ENCODE data around the gene DHX34. TPM values are rescaled to one million over a fixed set of nuclear protein-coding genes. Genes with fewer than 3 reads are reported as not detected.
"Not testable (repeated sequence)": the region's sequence is repeated elsewhere in the genome, so short reads cannot be mapped to it uniquely, and the experiment has no call there.

The DHX34 gene
- total and polyA plus RNA-seq, 11 donors: 3.7 to 13.3 (median 6.7) TPM

DNA sequence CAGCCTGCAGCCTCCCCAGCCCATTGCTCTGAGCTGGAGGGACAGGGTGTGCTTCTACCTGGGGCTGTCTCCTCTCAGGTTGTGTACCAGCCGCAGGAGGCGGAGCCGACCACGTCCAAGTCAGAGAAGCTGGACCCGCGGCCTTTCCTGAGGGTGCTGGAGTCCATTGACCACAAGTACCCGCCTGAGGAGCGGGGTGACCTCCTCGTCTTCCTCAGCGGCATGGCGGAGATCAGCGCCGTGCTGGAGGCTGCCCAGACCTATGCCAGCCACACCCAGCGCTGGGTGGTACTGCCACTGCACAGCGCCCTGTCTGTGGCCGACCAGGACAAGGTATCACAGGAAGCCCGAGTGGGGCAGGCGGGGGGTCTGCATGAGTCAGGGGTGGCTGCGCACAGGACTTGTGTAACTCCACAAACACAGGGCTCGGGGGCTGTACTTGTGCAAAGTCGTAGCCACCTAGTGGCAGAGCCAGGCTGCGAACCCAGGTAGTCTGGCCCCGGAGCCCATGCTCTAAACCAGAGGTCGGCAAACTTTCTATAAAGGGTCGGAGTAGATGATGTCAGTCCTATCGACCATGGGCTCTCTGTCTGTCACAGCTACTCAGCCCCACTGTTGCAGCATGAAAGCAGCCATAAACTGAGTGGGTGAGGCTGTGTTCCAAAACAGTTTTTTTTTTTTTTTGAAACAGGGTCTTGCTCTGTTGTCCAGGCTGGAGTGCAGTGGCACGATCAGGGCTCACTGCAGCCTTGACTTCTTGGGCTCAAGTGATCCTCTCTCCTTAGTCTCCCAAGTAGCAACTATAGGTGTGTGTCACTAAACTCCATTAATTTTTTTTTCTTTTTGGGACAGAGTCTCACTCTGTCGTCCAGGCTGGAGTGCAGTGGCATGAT lies 8.9 kb downstream of the DHX34 start:
- Histone ChIP-seq H3K36me3 (peaks cover 0 to 100% (median 98%) of the 10 kb centered on the region in 9 donors), H3K9me3 (peaks cover 0 to 7% (median 0%) of the 10 kb centered on the region in 12 donors), H3K27me3 (no peaks in the 10 kb centered on the region), H3K4me1 (peaks cover 0 to 7% (median 0%) of the 10 kb centered on the region in 12 donors), H3K27ac (no peak overlapping the region), H3K4me3 (no peak overlapping the region)
- TF ChIP-seq POLR2A (IDR thresholded peaks at IDR 0.05): no peak
- TF ChIP-seq, protein P1, sequence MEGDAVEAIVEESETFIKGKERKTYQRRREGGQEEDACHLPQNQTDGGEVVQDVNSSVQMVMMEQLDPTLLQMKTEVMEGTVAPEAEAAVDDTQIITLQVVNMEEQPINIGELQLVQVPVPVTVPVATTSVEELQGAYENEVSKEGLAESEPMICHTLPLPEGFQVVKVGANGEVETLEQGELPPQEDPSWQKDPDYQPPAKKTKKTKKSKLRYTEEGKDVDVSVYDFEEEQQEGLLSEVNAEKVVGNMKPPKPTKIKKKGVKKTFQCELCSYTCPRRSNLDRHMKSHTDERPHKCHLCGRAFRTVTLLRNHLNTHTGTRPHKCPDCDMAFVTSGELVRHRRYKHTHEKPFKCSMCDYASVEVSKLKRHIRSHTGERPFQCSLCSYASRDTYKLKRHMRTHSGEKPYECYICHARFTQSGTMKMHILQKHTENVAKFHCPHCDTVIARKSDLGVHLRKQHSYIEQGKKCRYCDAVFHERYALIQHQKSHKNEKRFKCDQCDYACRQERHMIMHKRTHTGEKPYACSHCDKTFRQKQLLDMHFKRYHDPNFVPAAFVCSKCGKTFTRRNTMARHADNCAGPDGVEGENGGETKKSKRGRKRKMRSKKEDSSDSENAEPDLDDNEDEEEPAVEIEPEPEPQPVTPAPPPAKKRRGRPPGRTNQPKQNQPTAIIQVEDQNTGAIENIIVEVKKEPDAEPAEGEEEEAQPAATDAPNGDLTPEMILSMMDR (IDR thresholded peaks at IDR 0.05): no peak
- ATAC-seq (peak in 1 of 4 donors; percentile 9), DNase-seq (no peak)
- intact Hi-C loops (cut with DNase I): no loop called here
- WGBS, 4 donors: 95 to 96% (median 96%) methylated on average over 23 to 28 of the region's 28 CpGs

DNA sequence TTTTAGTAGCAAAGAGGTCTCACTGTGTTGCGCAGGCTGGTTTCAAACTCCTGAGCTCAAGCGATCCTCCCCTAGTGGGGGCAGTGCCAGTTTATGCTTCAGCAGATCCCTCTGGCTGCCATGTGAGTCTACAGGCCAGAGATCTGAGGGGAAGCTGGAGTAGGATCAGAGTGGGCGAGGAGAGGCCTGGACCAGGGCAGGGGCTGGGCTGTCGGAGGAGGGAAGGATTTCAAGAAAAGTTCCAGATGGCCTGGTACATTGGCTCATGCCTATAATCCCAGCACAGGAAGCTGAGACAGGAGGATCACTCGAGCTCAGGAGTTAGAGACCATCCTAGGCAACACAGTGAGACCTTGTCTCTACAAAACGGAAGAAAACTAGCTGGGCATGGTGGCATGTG lies 9.8 kb downstream of the DHX34 start:
- 81 to 96% (median 92%) methylated on average over 6 of the region's 6 CpGs for WGBS, 4 donors
- peaks cover 0 to 7% (median 0%) of the 10 kb centered on the region in 12 donors for H3K9me3 ChIP-seq
- TF ChIP-seq POLR2A (IDR thresholded peaks at IDR 0.05): no peak
- TF ChIP-seq, protein P1 (IDR thresholded peaks at IDR 0.05): no peak
- H3K4me3 ChIP-seq: no peak overlapping the region
- ATAC-seq (no peak), DNase-seq (no peak)
- no peak overlapping the region for H3K27ac ChIP-seq
- no peaks in the 10 kb centered on the region for H3K27me3 ChIP-seq
- peaks cover 0 to 100% (median 99%) of the 10 kb centered on the region in 9 donors for H3K36me3 ChIP-seq
- peaks cover 0 to 4% (median 0%) of the 10 kb centered on the region in 12 donors for H3K4me1 ChIP-seq
- intact Hi-C loops (cut with DNase I): no loop called here

DNA sequence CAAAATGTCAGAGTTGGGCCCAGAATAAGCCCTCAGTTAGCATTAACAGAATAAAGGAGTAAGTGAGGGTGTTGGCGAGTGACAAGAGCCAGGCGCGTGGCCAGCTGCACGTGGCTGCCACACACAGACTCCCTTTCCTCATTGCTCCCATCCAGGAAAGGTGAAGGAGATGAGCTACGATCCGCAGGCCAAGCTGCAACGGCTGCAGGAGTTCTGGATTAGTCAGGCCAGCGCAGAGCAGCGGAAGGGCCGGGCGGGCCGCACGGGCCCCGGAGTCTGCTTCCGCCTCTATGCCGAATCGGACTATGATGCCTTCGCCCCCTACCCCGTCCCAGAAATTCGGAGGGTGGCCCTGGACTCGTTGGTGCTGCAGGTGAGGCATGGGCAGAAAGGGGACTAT lies 13.2 kb downstream of the DHX34 start:
- intact Hi-C loops (cut with DNase I): no loop called here
- H3K27ac ChIP-seq: no peak overlapping the region
- peaks cover 0 to 11% (median 0%) of the 10 kb centered on the region in 12 donors for H3K4me1 ChIP-seq
- no peak for ATAC-seq
- peaks cover 0 to 100% (median 94%) of the 10 kb centered on the region in 9 donors for H3K36me3 ChIP-seq
- no peaks in the 10 kb centered on the region for H3K27me3 ChIP-seq
- no peak overlapping the region for H3K4me3 ChIP-seq
- H3K9me3 ChIP-seq: peaks cover 0 to 4% (median 0%) of the 10 kb centered on the region in 12 donors
- no peak for TF ChIP-seq POLR2A (IDR thresholded peaks at IDR 0.05)
- TF ChIP-seq, protein P1 (IDR thresholded peaks at IDR 0.05): no peak
- no peak for DNase-seq
- 89 to 94% (median 92%) methylated on average over 20 to 21 of the region's 21 CpGs for WGBS, 4 donors

DNA sequence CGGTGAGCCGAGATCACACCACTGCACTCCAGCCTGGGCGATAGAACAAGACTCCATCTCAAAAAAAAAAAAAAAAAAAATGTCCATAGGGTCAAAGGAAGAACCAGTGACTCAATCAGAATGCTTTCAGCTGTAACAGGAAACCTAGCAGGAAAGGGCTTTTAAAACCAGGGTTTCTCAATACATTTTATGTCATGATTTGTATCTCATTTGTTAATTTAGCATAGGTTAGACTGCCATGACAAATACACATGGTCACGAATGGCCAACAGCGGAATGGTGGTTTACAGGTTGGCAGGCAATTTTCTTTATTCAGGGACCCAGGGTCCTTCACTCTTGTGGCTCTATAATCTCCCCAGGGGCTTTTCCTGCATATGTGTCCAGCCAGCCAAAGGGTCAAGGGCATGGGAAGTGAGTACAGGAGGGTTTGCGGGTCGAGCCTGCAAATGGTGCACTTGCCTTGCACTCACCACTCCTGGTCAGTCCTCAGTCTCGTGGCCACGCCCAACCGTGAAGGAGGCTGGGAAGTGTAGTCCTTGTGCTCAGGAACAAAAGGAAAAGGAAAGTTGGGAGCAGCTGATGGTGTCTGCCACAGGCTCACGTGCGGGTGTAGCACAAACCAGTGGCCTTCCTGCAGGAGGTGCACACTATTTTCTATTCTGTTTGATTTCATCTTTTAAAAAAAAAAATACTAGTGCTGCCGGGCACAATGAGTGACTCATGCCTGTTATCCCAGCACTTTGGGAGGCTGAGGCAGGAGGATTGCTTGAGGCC lies 14.8 kb downstream of the DHX34 start:
- no peak for TF ChIP-seq POLR2A (IDR thresholded peaks at IDR 0.05)
- TF ChIP-seq, protein P1 (IDR thresholded peaks at IDR 0.05): no peak
- DNase-seq (no peak), ATAC-seq (no peak)

DNA sequence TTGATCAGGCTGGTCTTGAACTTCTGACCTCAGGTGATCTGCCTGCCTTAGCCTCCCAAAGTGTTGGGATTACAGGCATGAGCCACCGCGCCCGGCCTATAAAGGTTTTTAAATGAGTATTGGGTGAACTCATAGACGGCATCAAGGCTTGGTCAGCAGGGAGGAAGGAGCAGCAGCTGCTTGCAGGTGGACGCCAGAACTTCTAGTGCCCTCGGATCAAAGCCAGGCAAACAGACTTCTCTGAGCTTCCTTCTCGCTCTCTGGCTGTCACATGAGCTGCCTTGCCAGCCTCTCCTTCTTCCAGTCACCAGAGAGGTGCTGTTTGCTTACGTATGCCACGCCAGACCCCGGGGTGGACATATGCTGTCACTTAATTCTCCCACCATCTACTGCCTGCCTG lies 16.3 kb downstream of the DHX34 start:
- peak in 1 of 4 donors; percentile 26 for ATAC-seq
- H3K9me3 ChIP-seq; intact Hi-C loops (cut with DNase I); H3K27me3 ChIP-seq; H3K27ac ChIP-seq; H3K4me3 ChIP-seq; DNase-seq: not testable (repeated sequence)
- Histone ChIP-seq H3K36me3 (peaks cover 0 to 96% (median 83%) of the 10 kb centered on the region in 9 donors), H3K4me1 (peaks cover 0 to 17% (median 0%) of the 10 kb centered on the region in 12 donors)
- 92 to 94% (median 93%) methylated on average over 9 to 10 of the region's 10 CpGs for WGBS, 4 donors

More for the DNA sequence above, 14.8 kb downstream of the DHX34 start:
- WGBS, 4 donors: 85 to 88% (median 87%) methylated on average over 13 of the region's 13 CpGs
- Histone ChIP-seq H3K9me3 (no peaks in the 10 kb centered on the region), H3K4me1 (peaks cover 0 to 11% (median 0%) of the 10 kb centered on the region in 12 donors), H3K4me3 (no peak overlapping the region), H3K27ac (peak overlapping the region in 1 of 12 donors; percentile 58), H3K36me3 (peaks cover 0 to 96% (median 85%) of the 10 kb centered on the region in 9 donors), H3K27me3 (no peaks in the 10 kb centered on the region)
- intact Hi-C loops (cut with DNase I): no loop called here

All from heart left ventricle (tissue), 16 donors.